ENCODE data around the gene GSTP1. TPM values are rescaled to one million over a fixed set of nuclear protein-coding genes. Genes with fewer than 3 reads are reported as not detected.

The GSTP1 gene
- total RNA-seq, 1 donor from 2014 or later: 751 TPM

- Histone ChIP-seq H3K9me3 (no peaks in the 10 kb centered on the region), H3K36me3 (peaks cover 43% of the 10 kb centered on the region), H3K4me1 (peaks cover 25% of the 10 kb centered on the region), H3K27me3 (no peaks in the 10 kb centered on the region), H3K27ac (no peak overlapping the region), H3K4me3 (no peak overlapping the region)
- no peak for ATAC-seq
- intact Hi-C loops (cut with DNase I): no loop called here
- no peak for DNase-seq
- no peak for TF ChIP-seq CTCF (IDR thresholded peaks at IDR 0.05)
Measured at GRCh38 chr11:67611704-67612587, 28.3 kb downstream of the GSTP1 start.

GRCh38 chr11:67612751-67613150 lies 29.1 kb downstream of the GSTP1 start:
- Histone ChIP-seq H3K9me3 (no peaks in the 10 kb centered on the region), H3K4me1 (peaks cover 18% of the 10 kb centered on the region), H3K4me3 (no peak overlapping the region), H3K27ac (no peak overlapping the region), H3K36me3 (peaks cover 43% of the 10 kb centered on the region), H3K27me3 (no peaks in the 10 kb centered on the region)
- intact Hi-C loops (cut with DNase I): no loop called here
- TF ChIP-seq CTCF (IDR thresholded peaks at IDR 0.05): no peak
- ATAC-seq: no peak
- DNase-seq: no peak

- intact Hi-C loops (cut with DNase I): no loop called here
- ATAC-seq: peak; percentile 10
- Histone ChIP-seq H3K36me3 (peaks cover 42% of the 10 kb centered on the region), H3K27ac (peak overlapping the region; percentile 84), H3K4me1 (peaks cover 13% of the 10 kb centered on the region), H3K27me3 (no peaks in the 10 kb centered on the region), H3K9me3 (no peaks in the 10 kb centered on the region), H3K4me3 (peak overlapping the region; percentile 42)
- DNase-seq: no peak
- no peak for TF ChIP-seq CTCF (IDR thresholded peaks at IDR 0.05)
Measured at GRCh38 chr11:67613313-67613959, 29.8 kb downstream of the GSTP1 start.

DNA sequence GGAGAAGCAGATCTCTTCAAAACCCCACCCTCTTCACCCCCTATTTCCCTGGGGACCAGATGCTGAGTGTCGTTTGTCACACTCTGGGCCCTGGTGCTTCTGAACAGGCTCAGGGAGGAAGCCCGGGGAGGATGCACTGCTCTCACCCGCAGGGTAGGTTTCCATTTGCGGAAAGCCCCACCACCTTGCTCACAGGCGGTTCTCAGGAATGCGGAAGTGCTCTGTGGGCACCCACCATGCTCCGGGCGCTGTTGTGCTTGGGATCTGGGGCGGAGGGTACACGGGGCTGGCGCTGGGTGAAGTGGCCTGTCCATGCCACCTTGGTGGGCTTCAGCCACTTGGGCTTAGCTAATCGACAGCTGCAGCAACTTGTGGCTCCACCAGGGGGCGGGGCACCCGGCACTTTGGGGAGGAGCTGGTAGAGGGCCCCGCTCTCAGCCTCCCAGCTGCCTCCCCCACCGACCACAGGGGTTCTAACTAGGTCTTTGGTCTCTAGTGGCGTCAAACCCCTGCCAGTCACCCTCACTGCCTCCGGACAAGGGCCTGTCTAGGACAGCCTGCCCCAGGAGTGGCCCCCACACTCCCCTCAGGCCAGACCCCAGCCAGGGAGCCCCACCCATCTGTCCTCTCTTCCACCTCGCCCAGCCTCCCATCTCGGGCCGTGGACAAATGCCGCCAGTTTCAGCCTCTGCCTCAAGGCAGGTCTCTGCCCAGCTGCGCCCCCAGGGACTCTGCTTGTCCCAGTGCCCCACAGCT lies 30.5 kb downstream of the GSTP1 start:
- peak; percentile 69 for TF ChIP-seq CTCF (IDR thresholded peaks at IDR 0.05)
- Histone ChIP-seq H3K27me3 (no peaks in the 10 kb centered on the region), H3K9me3 (no peaks in the 10 kb centered on the region), H3K27ac (peak overlapping the region; percentile 84), H3K4me1 (peaks cover 13% of the 10 kb centered on the region), H3K36me3 (peaks cover 35% of the 10 kb centered on the region), H3K4me3 (peak overlapping the region; percentile 42)
- intact Hi-C loops (cut with DNase I): no loop called here
- peak; percentile 85 for DNase-seq
- peak; percentile 78 for ATAC-seq

DNA sequence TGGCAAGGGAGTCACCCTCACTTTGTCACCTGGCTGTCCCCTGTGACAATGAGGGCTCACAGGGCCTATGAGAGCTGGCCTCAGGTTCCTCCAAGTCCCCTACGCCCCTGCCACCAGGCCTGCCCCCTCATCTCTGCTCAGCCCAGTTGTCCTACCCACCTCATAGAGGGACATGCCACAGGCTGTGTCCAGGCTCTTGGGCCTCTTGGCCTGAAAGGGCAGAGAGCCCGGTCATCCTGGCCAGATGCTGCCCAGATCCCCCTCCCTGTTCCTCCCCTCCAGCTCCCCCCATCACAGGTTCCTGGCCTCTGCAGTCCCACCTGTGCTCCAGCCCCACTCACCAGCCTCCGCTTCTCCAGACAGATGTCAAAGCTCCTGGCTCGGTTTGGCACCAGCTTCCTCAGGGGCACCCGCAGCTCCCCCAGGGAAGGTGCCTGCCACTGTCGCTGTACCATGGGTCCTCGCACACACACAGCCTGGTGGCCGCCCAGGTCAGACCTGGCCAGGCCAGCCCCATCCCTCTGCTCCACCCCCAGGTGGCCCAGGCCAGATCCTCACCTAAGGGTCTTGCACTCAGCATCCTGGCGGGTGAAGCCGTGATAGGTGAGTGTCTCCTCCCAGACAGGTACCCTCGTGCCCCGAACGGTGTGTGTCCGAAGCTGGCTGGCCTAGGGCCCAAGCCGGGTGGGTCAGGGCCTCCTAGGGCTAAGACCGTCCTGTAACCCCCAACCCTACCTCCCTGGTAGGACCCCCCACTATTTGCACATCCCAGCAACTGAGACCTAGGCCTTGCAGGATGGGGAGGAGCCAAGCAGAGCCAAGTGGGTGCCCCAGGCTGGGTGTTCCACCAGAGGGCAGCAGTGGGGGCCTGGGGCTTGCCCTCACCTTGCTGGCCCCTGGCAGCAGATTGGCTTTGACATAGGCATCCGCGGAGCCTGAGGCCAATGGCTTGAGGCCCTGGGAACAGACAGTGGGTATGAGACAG lies 31.4 kb downstream of the GSTP1 start:
- peak; percentile 47 for TF ChIP-seq CTCF (IDR thresholded peaks at IDR 0.05)
- intact Hi-C loops (cut with DNase I): no loop called here
- Histone ChIP-seq H3K4me1 (peaks cover 13% of the 10 kb centered on the region), H3K4me3 (peak overlapping the region; percentile 42), H3K27me3 (no peaks in the 10 kb centered on the region), H3K27ac (peak overlapping the region; percentile 84), H3K36me3 (peaks cover 27% of the 10 kb centered on the region), H3K9me3 (no peaks in the 10 kb centered on the region)
- peak; percentile 70 for ATAC-seq
- peak; percentile 78 for DNase-seq
